ENCODE measurements around the gene TXNDC5.
A peak's percentile ranks its signal among the peaks of the same experiment; 100 is the strongest.

Gene TXNDC5

DNA sequence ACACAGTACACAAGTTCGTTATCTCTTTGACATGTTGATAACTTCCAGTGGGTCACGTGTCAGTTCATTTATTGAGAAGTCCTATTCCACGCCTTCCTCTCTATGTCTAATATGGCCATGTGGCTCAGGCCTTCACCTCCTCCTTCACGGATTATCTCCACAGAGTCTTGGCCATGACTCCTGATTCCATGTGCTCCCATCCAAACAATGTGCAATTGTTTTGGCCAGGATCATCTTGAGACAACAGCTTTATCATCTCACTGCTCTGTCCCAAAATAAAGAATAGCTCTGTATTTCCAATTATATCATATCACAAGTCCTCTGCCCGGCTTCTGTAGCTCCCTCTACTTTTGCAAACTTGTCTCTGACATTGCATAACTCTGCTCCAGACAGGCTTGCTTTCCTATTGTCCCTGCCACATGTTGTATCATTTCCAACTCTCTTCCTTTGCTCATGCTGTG lies 11.1 kb upstream of the TXNDC5 start:
- Mint-ChIP-seq H3K27ac (no peak overlapping the region), H3K9me3 (peaks cover 19% of the 10 kb centered on the region), H3K27me3 (no peaks in the 10 kb centered on the region), H3K4me3 (no peak overlapping the region), H3K4me1 (ENCODE audit: low read depth) (no peaks in the 10 kb centered on the region), H3K36me3 (ENCODE audit: low read depth) (no peaks in the 10 kb centered on the region)
- intact Hi-C loops (cut with micrococcal nuclease): no loop called here

DNA sequence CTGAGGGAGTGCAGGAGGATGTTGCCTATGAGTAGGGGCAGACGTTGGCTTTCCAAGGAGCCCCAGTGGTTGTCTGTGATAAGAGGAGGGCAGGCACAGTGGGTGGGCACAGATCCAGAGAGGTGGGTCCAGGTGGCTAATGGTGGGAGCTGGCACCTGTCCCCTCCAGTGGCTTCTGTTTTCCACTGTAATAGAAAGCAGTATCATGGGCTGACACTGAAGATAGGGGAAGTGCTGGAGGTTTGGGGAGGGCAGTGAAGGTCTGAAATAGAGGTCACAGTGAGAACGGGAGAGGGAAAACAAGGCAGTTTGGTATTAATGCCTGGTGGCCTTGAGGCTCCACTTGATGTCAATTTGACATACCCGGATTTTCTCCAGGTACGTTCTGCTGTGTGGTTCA lies 10.5 kb upstream of the TXNDC5 start:
- intact Hi-C loops (cut with micrococcal nuclease): no loop called here
- Mint-ChIP-seq H3K9me3 (peaks cover 19% of the 10 kb centered on the region), H3K27ac (no peak overlapping the region), H3K27me3 (no peaks in the 10 kb centered on the region), H3K4me3 (no peak overlapping the region), H3K36me3 (ENCODE audit: low read depth) (no peaks in the 10 kb centered on the region), H3K4me1 (ENCODE audit: low read depth) (no peaks in the 10 kb centered on the region)

DNA sequence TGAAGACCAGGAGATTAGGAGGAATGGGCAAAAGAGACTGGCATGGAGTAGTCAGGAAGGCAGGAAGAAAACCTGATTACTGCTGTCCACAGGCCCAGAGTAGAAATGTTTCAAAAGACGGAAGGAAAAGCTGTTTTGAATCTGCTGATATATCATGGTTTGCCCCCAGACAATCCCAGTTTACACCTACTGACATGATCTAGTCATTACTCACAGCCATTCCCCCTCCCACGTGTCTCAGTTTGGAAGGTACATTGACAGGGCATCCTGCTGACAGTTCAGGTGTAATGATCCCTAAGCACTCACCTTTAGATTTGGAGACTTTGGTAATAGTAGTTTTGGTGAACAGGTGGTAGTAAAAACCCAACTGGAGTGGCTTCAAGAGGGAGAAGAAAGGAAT lies 9.8 kb upstream of the TXNDC5 start:
- Mint-ChIP-seq H3K9me3 (peaks cover 14% of the 10 kb centered on the region), H3K36me3 (ENCODE audit: low read depth) (no peaks in the 10 kb centered on the region), H3K27ac (no peak overlapping the region), H3K4me3 (no peak overlapping the region), H3K27me3 (no peaks in the 10 kb centered on the region), H3K4me1 (ENCODE audit: low read depth) (no peaks in the 10 kb centered on the region)
- intact Hi-C loops (cut with micrococcal nuclease): no loop called here

DNA sequence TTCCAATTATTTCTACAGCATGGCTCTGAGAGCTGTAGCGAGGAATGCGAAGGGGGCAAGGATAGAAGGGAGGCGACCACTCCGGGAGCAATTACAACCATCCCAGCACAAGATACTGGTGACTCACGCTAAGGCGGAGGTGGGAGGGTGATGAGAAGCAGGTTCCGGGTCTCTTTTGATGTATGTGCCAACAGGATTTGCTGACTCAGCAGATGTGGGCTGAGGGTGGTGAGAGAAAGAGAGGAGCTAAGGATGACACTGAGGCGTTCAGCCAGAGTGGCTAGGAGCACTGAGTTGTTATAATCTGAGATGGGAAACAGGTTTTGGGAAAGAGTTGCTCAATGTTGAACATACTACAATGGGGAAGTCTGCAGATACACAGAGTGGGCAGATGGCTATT lies 9.3 kb upstream of the TXNDC5 start:
- no peaks in the 10 kb centered on the region for H3K27me3 Mint-ChIP-seq
- H3K36me3 Mint-ChIP-seq (ENCODE audit: low read depth): no peaks in the 10 kb centered on the region
- H3K27ac Mint-ChIP-seq: no peak overlapping the region
- intact Hi-C loops (cut with micrococcal nuclease): no loop called here
- no peak overlapping the region for H3K4me3 Mint-ChIP-seq
- H3K4me1 Mint-ChIP-seq (ENCODE audit: low read depth): no peaks in the 10 kb centered on the region
- H3K9me3 Mint-ChIP-seq: peaks cover 8% of the 10 kb centered on the region

DNA sequence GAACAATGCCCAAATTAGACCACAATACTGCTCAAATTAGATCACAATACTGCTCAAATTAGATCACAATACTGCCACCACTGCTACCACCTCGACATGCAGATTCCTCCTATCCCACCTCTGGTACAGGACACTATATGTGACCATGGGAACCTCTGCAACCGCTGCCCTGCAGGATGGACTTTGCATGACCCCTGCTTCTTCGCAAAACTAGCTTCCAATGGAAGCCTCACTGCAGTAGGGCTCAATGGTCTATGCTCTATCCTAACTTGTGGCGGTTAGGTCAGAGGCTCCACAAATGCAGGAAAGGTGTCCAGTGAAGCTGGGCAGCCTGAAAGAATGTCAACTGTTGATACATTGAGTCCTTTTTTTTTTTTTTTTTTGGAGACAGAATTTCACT lies 7.8 kb upstream of the TXNDC5 start:
- no peaks in the 10 kb centered on the region for H3K9me3 Mint-ChIP-seq
- no peaks in the 10 kb centered on the region for H3K36me3 Mint-ChIP-seq (ENCODE audit: low read depth)
- intact Hi-C loops (cut with micrococcal nuclease): no loop called here
- H3K4me3 Mint-ChIP-seq: no peak overlapping the region
- no peak overlapping the region for H3K27ac Mint-ChIP-seq
- H3K27me3 Mint-ChIP-seq: no peaks in the 10 kb centered on the region
- no peaks in the 10 kb centered on the region for H3K4me1 Mint-ChIP-seq (ENCODE audit: low read depth)

DNA sequence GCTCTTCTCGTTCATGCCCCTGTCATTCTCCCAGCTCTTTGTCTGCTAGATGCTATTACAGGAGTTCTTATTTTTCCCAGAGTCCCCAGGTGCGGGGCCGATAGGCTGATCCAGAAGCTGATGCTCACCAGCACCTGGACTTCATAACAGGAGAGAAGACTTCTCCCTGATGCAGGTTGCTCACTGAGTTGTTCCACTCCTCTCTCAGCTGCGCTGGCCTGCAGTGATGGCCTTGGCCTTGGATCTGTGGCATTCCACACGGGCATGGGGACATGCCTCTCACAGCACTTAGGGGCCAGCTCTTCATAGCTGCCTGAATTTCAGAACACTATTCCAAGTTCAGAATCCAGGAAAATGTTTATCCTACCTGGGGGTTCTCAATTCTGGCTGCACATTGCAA lies 7.1 kb upstream of the TXNDC5 start:
- intact Hi-C loops (cut with micrococcal nuclease): no loop called here
- no peaks in the 10 kb centered on the region for H3K4me1 Mint-ChIP-seq (ENCODE audit: low read depth)
- no peaks in the 10 kb centered on the region for H3K27me3 Mint-ChIP-seq

DNA sequence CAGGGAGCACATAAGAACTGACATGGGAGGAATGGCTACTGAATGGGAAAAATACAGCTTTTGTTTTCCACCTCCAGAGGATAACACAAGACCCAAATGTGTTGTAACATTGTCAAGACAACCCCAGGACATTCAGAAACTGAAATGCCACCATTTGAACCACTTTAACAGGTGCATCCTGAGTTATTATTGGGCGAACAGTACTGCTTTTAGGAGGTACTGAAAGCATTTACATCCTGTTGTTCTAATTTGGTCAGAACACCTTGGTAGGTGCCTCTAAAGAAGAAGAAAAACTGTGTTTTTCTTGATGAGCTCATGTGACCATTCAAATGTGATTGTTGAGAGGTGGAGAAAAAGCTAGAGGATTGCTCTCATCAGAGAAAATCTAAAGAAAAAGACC lies 6.4 kb upstream of the TXNDC5 start:
- no peaks in the 10 kb centered on the region for H3K27me3 Mint-ChIP-seq
- no peaks in the 10 kb centered on the region for H3K4me1 Mint-ChIP-seq (ENCODE audit: low read depth)
- no peak overlapping the region for H3K27ac Mint-ChIP-seq
- no peak overlapping the region for H3K4me3 Mint-ChIP-seq
- H3K9me3 Mint-ChIP-seq: no peaks in the 10 kb centered on the region
- intact Hi-C loops (cut with micrococcal nuclease): no loop called here
- H3K36me3 Mint-ChIP-seq (ENCODE audit: low read depth): no peaks in the 10 kb centered on the region

More for the DNA sequence above, 7.1 kb upstream of the TXNDC5 start:
- Mint-ChIP-seq H3K4me3 (no peak overlapping the region), H3K27ac (no peak overlapping the region), H3K9me3 (no peaks in the 10 kb centered on the region), H3K36me3 (ENCODE audit: low read depth) (no peaks in the 10 kb centered on the region)

DNA sequence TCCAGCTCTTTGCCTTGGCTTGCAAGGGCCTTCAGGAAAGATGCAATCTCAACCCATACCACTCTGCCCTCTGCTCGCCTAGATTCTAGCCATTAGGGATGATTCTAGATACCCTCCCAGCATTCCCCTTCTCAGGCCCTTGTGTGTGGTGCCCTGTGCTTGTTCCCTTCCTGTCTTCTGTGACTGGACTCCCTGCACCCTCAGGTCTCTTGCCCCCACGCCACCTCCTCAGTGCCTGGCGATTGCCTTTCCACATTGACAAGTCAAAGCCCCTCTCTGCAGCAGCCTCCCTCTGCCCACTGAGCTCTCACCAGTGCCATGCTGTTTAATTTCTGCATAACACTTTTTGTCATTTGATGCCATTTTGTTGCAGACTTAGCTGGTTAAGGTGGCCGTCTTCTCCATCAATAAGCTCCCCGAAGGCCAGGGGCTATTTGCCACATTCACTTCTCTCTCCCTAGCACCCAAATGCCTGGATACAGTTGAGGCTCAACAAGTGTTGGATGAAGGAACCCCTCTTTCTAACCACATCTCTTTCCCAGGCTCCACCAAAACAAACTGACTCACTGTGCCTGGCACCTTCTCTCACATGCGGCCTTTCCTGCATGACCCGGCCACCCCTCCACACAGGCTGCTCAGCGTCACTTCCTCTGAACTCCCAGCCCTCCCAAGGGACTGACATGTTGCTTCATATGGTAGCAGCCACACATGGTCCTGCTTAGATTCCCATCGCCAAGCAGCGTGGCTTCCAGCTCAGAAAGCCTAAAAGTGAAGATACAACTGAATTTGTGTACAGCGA lies 4.6 kb upstream of the TXNDC5 start:
- H3K9me3 Mint-ChIP-seq: no peaks in the 10 kb centered on the region
- no peak overlapping the region for H3K27ac Mint-ChIP-seq
- H3K27me3 Mint-ChIP-seq: peaks cover 3% of the 10 kb centered on the region
- intact Hi-C loops (cut with micrococcal nuclease): no loop called here
- no peak overlapping the region for H3K4me3 Mint-ChIP-seq
- H3K36me3 Mint-ChIP-seq (ENCODE audit: low read depth): no peaks in the 10 kb centered on the region
- peaks cover 5% of the 10 kb centered on the region for H3K4me1 Mint-ChIP-seq (ENCODE audit: low read depth)

DNA sequence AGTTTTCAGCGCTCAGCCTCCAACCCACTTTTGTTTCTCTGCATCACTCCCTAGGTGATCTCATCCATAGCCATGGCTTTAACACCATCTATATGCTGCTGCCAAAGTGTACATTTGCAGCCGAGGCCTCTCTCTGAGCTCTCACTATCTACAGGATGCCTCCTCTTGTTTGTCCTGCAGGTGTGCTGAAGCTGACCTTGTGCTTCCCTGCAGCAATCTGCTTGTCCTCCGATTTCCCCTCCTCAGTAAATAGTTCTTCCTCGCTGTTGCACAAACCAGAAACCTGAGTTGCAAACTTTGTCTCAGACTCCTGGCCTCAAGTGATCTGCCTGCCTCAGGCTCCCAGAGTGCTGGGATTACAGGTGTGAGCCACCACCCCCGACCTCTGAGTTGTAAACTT lies 3.7 kb upstream of the TXNDC5 start:
- H3K9me3 Mint-ChIP-seq: no peaks in the 10 kb centered on the region
- H3K4me3 Mint-ChIP-seq: no peak overlapping the region
- no peak overlapping the region for H3K27ac Mint-ChIP-seq
- H3K36me3 Mint-ChIP-seq (ENCODE audit: low read depth): no peaks in the 10 kb centered on the region
- H3K27me3 Mint-ChIP-seq: peaks cover 3% of the 10 kb centered on the region
- intact Hi-C loops (cut with micrococcal nuclease): no loop called here
- H3K4me1 Mint-ChIP-seq (ENCODE audit: low read depth): peaks cover 9% of the 10 kb centered on the region

DNA sequence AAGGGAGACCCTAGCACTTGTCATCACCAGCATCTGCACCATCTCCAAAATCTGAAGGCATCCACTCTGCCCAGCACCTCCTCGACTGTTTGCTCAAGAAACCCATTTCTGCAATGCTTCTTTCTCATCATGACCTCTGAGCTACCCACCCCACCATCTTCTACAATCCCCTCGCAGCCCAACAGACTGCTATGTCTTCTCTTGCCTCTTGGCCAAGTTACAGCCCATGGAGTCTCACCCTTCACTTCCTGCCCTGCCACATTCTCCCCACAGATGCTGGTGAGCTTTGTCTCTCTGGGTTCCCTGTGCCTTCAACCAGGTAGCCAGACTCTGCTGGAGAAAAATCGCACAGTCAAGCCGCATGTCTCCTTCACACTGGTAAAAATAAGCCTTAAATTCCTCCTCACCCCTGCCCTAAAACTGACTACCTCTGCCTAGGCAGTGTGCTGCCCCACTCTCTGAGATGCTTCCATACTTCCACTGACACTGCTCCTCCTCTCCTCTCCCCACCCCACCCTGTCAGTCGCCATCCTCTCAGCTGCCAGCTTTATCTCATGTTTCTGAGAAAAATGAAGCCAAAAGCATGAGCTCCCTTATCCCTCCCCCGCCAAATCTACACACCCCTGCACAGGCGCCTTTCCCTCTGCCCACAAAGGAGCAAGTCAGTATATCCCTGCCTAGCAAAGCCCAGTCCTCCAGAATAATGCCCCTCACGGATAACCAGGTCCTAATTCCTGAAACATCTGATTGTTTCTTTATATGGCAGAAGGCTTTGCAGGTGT lies 2.3 kb upstream of the TXNDC5 start:
- peaks cover 3% of the 10 kb centered on the region for H3K27me3 Mint-ChIP-seq
- no peak overlapping the region for H3K27ac Mint-ChIP-seq
- no peaks in the 10 kb centered on the region for H3K9me3 Mint-ChIP-seq
- peaks cover 12% of the 10 kb centered on the region for H3K4me1 Mint-ChIP-seq (ENCODE audit: low read depth)
- H3K36me3 Mint-ChIP-seq (ENCODE audit: low read depth): no peaks in the 10 kb centered on the region
- no peak overlapping the region for H3K4me3 Mint-ChIP-seq
- intact Hi-C loops (cut with micrococcal nuclease): no loop called here

DNA sequence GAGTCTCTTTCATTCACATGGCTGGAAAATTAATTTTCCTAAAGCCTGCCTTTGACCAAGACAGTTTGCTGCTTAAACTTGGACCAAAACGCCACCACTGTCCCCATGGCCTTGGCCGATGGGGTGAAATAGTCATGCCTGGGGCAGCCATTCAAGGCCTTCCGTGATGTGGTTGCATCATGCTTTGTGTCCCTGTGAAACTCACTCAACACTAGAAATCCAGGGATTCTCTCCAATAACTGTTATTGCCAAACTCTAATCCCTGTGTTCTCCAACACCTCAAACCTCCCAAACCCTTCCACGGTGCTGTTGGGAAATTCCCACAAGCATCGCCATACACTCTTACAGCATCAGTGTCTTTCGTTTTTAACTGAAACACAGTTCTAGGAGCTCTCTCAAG lies 1.4 kb upstream of the TXNDC5 start:
- Mint-ChIP-seq H3K4me1 (ENCODE audit: low read depth) (peaks cover 12% of the 10 kb centered on the region), H3K4me3 (no peak overlapping the region), H3K9me3 (no peaks in the 10 kb centered on the region), H3K36me3 (ENCODE audit: low read depth) (no peaks in the 10 kb centered on the region), H3K27ac (no peak overlapping the region), H3K27me3 (peaks cover 3% of the 10 kb centered on the region)
- intact Hi-C loops (cut with micrococcal nuclease): no loop called here

DNA sequence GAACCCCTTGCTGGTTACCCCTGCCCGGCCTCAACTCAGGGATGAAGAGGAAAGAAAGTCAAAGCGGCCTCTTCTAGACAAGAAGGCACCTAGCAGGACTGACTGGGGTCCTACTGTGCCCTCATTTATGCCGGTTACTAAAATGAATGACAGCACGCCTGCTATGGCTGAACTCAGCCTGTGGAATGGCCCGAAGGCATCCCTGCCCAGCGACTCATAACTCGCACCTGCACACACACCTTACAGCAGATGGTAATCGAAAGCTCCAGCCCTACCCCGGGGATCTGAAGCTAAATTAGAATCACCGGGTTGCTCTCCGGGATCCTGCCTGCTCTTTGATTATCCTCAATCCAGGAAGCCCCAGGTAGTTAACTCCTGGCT lies 747 bp upstream of the TXNDC5 start:
- intact Hi-C loops (cut with micrococcal nuclease): no loop called here
- H3K27ac Mint-ChIP-seq: peak overlapping the region; percentile 79
- H3K4me3 Mint-ChIP-seq: peak overlapping the region; percentile 79
- H3K9me3 Mint-ChIP-seq: no peaks in the 10 kb centered on the region
- H3K4me1 Mint-ChIP-seq (ENCODE audit: low read depth): peaks cover 12% of the 10 kb centered on the region
- H3K27me3 Mint-ChIP-seq: peaks cover 3% of the 10 kb centered on the region
- no peaks in the 10 kb centered on the region for H3K36me3 Mint-ChIP-seq (ENCODE audit: low read depth)

DNA sequence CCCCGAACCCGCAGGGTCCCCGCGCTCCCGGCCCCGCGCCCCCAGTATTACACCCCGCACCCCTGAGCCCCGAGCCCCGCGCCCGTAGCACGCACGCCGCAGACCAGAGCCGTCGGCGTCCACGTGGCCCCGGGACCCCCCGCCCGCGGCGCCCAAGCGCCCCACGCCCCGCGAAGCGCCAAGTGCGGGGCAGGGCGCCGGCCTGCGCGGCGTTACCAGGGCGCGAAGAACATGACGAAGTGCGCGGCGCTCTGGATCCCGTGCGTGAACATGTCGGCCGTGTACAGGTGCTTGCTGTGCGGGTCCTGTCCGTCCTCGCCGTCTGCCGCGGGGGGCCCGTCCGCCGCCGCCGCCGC lies 312 bp downstream of the TXNDC5 start:
- Mint-ChIP-seq H3K27me3 (peaks cover 3% of the 10 kb centered on the region), H3K36me3 (ENCODE audit: low read depth) (no peaks in the 10 kb centered on the region), H3K27ac (no peak overlapping the region), H3K4me1 (ENCODE audit: low read depth) (peaks cover 13% of the 10 kb centered on the region), H3K9me3 (no peaks in the 10 kb centered on the region), H3K4me3 (peak overlapping the region; percentile 37)
- intact Hi-C loops (cut with micrococcal nuclease): no loop called here

DNA sequence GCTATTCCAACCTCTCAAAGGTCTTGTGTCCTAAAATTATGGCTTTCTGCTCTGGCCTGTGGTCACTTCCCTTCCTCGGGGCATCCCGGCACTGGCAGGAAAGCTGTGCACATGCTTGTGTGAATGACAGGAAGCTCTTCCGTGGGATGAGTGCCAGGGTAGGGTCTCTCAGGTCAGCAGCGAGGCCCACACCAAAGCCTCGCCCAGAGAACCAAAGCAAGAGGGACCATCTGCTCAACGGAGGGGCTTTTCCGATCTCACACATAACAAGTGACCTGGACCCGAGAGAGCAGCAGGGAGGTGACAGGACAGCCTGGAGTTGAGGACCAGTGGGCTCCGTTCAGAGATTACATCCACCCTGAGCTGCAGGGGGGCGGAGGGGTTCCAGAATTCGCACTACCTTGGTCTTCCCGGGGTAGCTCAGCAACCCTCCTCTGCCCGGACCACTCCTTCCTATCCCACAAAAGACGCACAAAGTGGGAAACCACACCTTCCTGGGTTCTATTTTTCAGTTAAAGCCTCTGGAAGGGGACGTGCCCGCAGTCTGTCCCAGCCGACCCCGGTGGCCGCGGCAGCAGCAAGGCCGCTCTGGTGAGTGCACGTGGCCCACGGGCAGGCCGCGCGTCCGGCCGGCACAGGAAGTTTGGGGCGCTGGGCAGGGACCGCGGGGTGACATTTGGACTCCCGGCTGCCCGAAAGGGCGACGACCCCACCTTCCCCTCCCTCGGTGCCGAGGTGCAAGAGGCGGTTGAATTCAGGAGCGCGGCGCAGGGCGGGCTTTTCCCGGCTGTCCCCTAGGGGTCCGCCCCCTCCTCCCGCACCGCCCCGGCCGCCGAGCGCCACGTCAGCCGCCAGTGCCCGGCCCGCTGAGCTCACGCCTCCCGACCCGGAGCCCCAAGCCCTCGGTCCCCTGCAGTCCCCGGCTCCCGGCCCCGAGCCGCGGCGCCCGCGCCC lies 988 bp downstream of the TXNDC5 start:
- Mint-ChIP-seq H3K27ac (peak overlapping the region; percentile 79), H3K4me1 (ENCODE audit: low read depth) (peaks cover 19% of the 10 kb centered on the region), H3K9me3 (no peaks in the 10 kb centered on the region), H3K4me3 (peak overlapping the region; percentile 85), H3K36me3 (ENCODE audit: low read depth) (peaks cover 6% of the 10 kb centered on the region), H3K27me3 (peaks cover 3% of the 10 kb centered on the region)
- intact Hi-C loops (cut with micrococcal nuclease): loop anchor here (5.0 kb wide), 1 partner anchor 153 kb away; the partner anchor contains the start of gene BLOC1S5

All from dendritic cell treated with granulocyte-macrophage colony-stimulating factor and Interleukin-4, amounts not matched to agents 40 ng/mL and 50 ng/mL, for 4 days (primary cell).